ENCODE measurements around the gene SMIM13.

Gene SMIM13

DNA sequence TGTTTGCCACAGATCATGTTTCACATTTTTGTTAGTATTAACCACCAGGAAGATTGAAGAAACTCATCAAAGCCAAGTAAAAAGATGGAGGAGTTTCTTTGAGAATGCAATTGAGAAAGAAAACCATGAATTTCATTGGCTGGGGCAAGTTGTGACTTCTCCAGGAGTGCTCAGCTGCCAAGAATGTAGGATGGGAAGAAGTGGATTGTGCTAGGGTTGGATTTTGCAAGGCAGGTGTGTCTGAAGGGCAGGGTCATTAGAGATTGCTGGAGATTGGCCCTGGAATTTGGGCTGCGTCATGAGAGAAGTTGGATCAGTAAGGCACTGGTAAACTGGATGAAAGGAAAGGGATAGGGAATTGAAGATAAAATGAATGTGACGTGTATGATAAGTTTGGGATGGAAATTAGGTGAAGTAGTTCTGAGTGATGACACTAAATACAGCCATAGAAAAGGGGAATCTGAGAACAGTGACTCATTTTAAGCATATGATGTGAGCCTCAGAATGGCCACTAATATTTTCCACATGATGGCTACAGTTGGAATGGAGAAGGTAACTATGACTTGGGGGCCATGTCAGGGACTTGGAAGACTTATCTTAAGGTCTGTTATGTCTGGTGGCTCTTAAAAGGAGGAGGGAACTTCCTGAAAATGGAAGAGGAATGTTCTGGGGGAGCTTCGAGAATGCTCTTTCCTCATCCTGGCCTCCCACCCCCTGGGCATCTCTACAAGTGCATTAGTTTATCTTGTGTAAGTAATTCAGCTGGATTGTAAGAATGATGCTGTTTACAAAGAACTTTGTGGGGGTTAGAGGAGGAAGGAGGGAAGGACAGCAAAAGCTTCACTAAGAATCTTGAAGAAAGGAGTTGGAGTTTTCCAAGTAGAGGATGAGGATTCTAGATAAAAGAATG, 45.7 kb downstream of the SMIM13 start:
- in situ Hi-C loops (cut with MboI; ENCODE audit: low pct_unique_long_range_greater_than_20kb, low sequenced_read_pairs, unreplicated experiment) = no loop called here
- TF ChIP-seq, protein P1, sequence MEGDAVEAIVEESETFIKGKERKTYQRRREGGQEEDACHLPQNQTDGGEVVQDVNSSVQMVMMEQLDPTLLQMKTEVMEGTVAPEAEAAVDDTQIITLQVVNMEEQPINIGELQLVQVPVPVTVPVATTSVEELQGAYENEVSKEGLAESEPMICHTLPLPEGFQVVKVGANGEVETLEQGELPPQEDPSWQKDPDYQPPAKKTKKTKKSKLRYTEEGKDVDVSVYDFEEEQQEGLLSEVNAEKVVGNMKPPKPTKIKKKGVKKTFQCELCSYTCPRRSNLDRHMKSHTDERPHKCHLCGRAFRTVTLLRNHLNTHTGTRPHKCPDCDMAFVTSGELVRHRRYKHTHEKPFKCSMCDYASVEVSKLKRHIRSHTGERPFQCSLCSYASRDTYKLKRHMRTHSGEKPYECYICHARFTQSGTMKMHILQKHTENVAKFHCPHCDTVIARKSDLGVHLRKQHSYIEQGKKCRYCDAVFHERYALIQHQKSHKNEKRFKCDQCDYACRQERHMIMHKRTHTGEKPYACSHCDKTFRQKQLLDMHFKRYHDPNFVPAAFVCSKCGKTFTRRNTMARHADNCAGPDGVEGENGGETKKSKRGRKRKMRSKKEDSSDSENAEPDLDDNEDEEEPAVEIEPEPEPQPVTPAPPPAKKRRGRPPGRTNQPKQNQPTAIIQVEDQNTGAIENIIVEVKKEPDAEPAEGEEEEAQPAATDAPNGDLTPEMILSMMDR (IDR thresholded peaks at IDR 0.05; ENCODE audit: extremely low read depth, insufficient read depth, missing control alignments) = no peak
- no peak for DNase-seq (ENCODE audit: low spot score)

DNA sequence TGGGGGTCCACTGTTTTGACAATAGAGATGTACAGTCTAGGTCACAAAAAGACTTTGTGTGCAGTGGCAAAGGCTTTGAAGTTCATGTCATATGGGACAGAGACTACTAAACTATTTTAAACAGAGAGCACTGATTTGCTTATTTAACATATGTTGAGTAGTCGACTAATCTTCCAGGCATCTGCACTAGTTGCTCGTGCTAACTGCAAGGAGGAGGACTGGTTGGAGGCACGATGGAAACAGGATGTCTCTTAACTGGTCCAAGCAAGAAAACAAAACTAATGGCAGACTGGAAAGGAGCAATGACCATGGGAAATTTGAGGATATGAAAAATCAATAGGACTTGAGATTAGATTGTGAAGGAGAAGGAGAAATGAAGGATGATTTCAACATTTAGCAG, 46.4 kb downstream of the SMIM13 start:
- in situ Hi-C loops (cut with MboI; ENCODE audit: low pct_unique_long_range_greater_than_20kb, low sequenced_read_pairs, unreplicated experiment) = loop anchor here (10.0 kb wide), 2 partner anchors 355 to 435 kb away; no protein-coding TSS in a partner anchor
- DNase-seq (ENCODE audit: low spot score) = no peak
- TF ChIP-seq, protein P1 (IDR thresholded peaks at IDR 0.05; ENCODE audit: extremely low read depth, insufficient read depth, missing control alignments) = no peak

DNA sequence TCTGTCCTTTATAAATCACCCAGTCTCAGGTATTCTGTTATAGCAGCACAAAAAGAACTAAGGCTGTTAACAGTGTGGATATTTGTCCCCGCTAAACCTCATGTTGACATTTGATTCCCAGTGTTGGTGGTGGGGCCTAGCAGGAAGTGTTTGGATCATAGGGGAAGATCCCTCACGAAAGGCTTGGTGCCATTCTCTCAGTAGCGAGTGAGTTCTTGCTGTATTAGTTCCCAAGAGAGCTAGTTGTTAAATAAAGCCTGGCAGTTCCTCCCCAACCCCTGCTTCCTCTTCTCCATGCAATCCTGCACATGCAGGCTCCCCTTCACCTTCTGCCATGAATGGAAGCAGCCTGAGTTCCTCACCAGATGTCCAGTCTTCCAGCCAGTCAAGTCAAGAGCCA, 47.7 kb downstream of the SMIM13 start:
- no peak for DNase-seq (ENCODE audit: low spot score)
- TF ChIP-seq, protein P1 (IDR thresholded peaks at IDR 0.05; ENCODE audit: extremely low read depth, insufficient read depth, missing control alignments) = no peak
- in situ Hi-C loops (cut with MboI; ENCODE audit: low pct_unique_long_range_greater_than_20kb, low sequenced_read_pairs, unreplicated experiment) = loop anchor here (10.0 kb wide), 2 partner anchors 354 to 434 kb away; no protein-coding TSS in a partner anchor

DNA sequence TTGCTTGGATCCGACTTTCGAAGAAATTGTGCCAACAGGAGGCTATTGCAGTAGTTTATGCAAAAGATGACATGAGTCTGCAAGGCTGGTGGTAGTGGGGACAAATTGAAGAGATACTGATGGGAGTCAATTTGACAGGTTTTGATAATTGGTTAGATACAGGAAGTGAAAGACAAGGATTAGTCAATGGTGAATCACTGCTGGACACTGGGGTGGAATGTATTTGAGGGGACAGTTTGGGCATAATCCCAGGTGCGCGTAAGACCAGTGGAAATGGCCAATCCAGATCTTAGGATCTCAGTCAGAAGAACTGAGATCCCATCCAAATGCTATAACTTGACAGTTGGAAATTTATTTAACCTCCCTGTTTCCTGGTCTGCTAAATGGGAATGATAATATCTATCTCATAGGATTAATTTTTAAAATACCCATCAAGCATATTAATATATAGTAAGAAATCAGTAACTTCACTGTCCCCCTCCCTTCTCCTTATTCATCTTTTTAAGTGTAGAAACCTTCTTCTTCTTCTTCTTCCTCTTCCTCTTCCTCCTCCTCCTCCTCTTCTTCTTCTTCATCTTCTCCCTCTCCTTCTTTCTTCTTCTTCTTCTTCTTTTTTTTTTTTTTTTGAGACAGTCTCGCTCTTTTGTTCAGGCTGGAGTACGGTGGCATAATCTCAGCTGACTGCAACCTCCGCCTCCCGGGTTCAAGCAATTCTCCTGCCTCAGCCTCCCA, 48.8 kb downstream of the SMIM13 start:
- TF ChIP-seq, protein P1 (IDR thresholded peaks at IDR 0.05; ENCODE audit: extremely low read depth, insufficient read depth, missing control alignments) = no peak
- in situ Hi-C loops (cut with MboI; ENCODE audit: low pct_unique_long_range_greater_than_20kb, low sequenced_read_pairs, unreplicated experiment) = loop anchor here (10.0 kb wide), 2 partner anchors 352 to 432 kb away; no protein-coding TSS in a partner anchor
- no peak for DNase-seq (ENCODE audit: low spot score)

DNA sequence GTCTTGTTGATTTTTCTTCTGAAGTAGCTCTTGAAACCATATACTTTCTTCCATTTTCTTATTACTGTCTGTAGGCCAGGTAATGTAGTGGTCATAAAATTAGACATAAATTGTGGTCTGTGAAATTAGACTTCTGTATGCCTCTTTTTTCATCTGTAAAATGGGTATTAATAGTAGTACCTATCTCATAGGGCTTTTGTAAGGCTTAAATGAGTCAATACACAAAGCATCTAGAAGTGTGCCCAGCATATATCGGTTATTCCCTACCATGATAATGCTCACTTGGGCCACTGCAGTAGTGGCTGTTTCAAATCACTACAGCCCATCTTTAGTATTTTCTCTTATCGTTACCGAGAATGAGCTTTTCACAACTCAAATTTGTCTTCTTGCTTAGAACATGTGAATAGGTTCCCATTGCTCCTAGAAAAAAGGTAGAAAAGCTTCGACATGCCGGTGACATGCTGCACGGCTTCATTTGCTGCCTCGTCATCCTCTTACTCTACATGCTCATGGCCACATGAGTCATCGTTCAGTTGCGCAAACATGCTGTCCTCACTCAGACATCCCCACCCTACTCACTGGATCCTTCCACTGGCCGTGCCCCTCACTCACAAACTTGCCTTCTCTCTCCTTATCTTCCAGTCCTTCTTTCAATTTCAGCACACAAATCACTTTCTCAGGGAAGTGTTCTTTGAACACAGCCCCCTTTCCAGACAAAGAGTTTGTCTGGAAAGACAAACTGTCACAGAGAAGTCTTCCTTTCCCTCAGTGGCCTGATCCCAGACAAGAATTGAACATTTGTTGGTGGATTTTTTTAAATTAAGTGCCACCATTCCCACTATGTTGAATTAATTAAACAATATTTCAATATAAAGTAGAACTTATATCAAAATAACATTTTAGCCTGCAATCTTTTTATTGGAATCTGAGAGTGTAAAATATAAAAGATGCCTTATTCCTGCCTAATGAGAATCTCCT, 50.0 kb downstream of the SMIM13 start:
- DNase-seq (ENCODE audit: low spot score) = no peak
- in situ Hi-C loops (cut with MboI; ENCODE audit: low pct_unique_long_range_greater_than_20kb, low sequenced_read_pairs, unreplicated experiment) = loop anchor here (10.0 kb wide), 2 partner anchors 351 to 431 kb away; no protein-coding TSS in a partner anchor
- TF ChIP-seq, protein P1 (IDR thresholded peaks at IDR 0.05; ENCODE audit: extremely low read depth, insufficient read depth, missing control alignments) = no peak
